ENCODE measurements around the gene CSNK2A2. TPM values are rescaled to one million over a fixed set of nuclear protein-coding genes. Genes with fewer than 3 reads are reported as not detected.
A peak's percentile ranks its signal among the peaks of the same experiment; 100 is the strongest.

The CSNK2A2 gene
- total and polyA plus RNA-seq, 9 of the 15 experiments (the other 6 are each of a cell fraction or from before 2014, with no cell fraction given): 20.8 to 109 (median 44.7) TPM

- CTCF ChIA-PET (ENCODE audit: low intra/inter-chr PET ratio): no interaction called here
- H3K9ac ChIP-seq (ENCODE audit: insufficient read depth in 1 of 2, low read depth in 2 of 2, low read length in 2 of 2): no peak overlapping the region
- DNase-seq (ENCODE audit: extremely low read depth in 1 of 4, low spot score in 3 of 4): no peak
- no peaks in the 10 kb centered on the region for H4K20me1 ChIP-seq (replicated peaks; ENCODE audit: control insufficient read depth, insufficient read depth, low read length)
- intact Hi-C loops (cut with micrococcal nuclease): no loop called here
- no peaks in the 10 kb centered on the region for H3K27me3 ChIP-seq (ENCODE audit: control insufficient read depth in 2 of 2, insufficient read depth in 2 of 2, low read length in 2 of 2)
- no peaks in the 10 kb centered on the region for H3K79me2 ChIP-seq (ENCODE audit: control insufficient read depth, insufficient read depth, low read length)
- peaks cover 26% of the 10 kb centered on the region for H3K36me3 ChIP-seq (ENCODE audit: control insufficient read depth, insufficient read depth, low read length)
- H3K4me2 ChIP-seq (ENCODE audit: insufficient read depth, low read length): no peak overlapping the region
- 39% methylated on average over 2 of the region's 2 CpGs for WGBS (ENCODE audit: insufficient coverage, low coverage, missing lambda C conversion rate)
- H3K9me1 ChIP-seq (ENCODE audit: control insufficient read depth, insufficient read depth, low read length): no peaks in the 10 kb centered on the region
- FAIRE-seq: no peak
- in situ Hi-C loops (cut with MboI): no loop called here
- no peak overlapping the region for H2AFZ ChIP-seq (ENCODE audit: low read depth, low read length)
- no peaks in the 10 kb centered on the region for H3K4me1 ChIP-seq (replicated peaks in 1 of 2; ENCODE audit: control insufficient read depth in 2 of 2, insufficient read depth in 2 of 2, low read length in 2 of 2)
- H3K27ac ChIP-seq (ENCODE audit: extremely low read depth, low read depth, low read length): no peak overlapping the region
- H3K4me3 ChIP-seq: no peak overlapping the region
- TF ChIP-seq SREBF2 (CRISPR knock-in tag; IDR thresholded peaks at IDR 0.05): no peak
- no peak for TF ChIP-seq PTRF (tag; IDR thresholded peaks at IDR 0.05)
- TF ChIP-seq CC2D1A (IDR thresholded peaks at IDR 0.05): no peak
- no peak for TF ChIP-seq SIX5 (IDR thresholded peaks at IDR 0.05; ENCODE audit: borderline replicate concordance in 1 of 2, insufficient read depth in 1 of 2, low read depth in 1 of 2, low read length in 2 of 2)
- TF ChIP-seq ZNF766 (CRISPR knock-in tag; conservative IDR thresholded peaks at IDR 0.05): no peak
- no peak for TF ChIP-seq E2F6 (IDR thresholded peaks at IDR 0.05; ENCODE audit: borderline replicate concordance in 1 of 2, extremely low read depth in 1 of 2, insufficient read depth in 1 of 2, insufficient read length in 1 of 2, low read depth in 1 of 2, low read length in 1 of 2, poor library complexity in 1 of 2, severe bottlenecking in 1 of 2)
- no peak for TF ChIP-seq ARID1B (IDR thresholded peaks at IDR 0.05)
- H3K9me3 ChIP-seq (replicated peaks; ENCODE audit: control insufficient read depth, insufficient read depth, low read depth, low read length): no peaks in the 10 kb centered on the region
- BruUV-seq (replicated peaks): no TSS peak
- 0 out of 3 replicates have a peak, but pooled peaks have one; percentile 18 for ATAC-seq
- POLR2A ChIA-PET: interaction anchor here (0.7 to 1.1 kb wide), 3 partner anchors 9 to 10 kb away, joined by 3 to 4 read pairs (median 3); no protein-coding TSS in a partner anchor
Measured at GRCh38 chr16:58157239-58157638, 40.7 kb downstream of the CSNK2A2 start.

Data from K562 (cell line).